Activated naive CD4-positive, alpha-beta T cell treated with anti-CD3 and anti-CD28 coated beads, Interleukin-2, amount 10 ng/mL, durations not matched to agents 7 days and 5 days (primary cell): ENCODE data around the gene SEMA7A.

Source experiments
- CTCF ChIA-PET: fragments of 350-600 bp; sonication (Branson Sonifier 250); formaldehyde crosslinking; loops from one replicate; lab custom pipeline; 2021; ENCODE audit warnings: antibody characterized with exemption; lab: Charles Lee
- DNase-seq: peaks from one replicate; pipeline ENCODE4 v3.0.0-alpha.2; 2020
- H3K27ac Mint-ChIP-seq: one replicate; pipeline ENCODE4 v1.8.0; 2021; ENCODE audit warnings: mild to moderate bottlenecking, moderate library complexity, mixed read lengths
- H3K27me3 Mint-ChIP-seq: one replicate; pipeline ENCODE4 v1.8.0; 2021; ENCODE audit warnings: mild to moderate bottlenecking, mixed read lengths
- H3K36me3 Mint-ChIP-seq: one replicate; pipeline ENCODE4 v1.8.0; 2021; ENCODE audit warnings: mixed read lengths
- H3K4me1 Mint-ChIP-seq: one replicate; pipeline ENCODE4 v1.8.0; 2021; ENCODE audit warnings: mixed read lengths
- H3K4me3 Mint-ChIP-seq: one replicate; pipeline ENCODE4 v1.8.0; 2021; ENCODE audit warnings: mild to moderate bottlenecking, moderate library complexity, mixed read lengths
- H3K9me3 Mint-ChIP-seq: one replicate; pipeline ENCODE4 v1.8.0; 2021; ENCODE audit warnings: mixed read lengths

Gene SEMA7A

GRCh38 chr15:74411686-74412085 is 22.1 kb downstream of the SEMA7A start:
- Mint-ChIP-seq H3K27ac (no peak overlapping the region), H3K4me1 (peaks cover 26% of the 10 kb centered on the region), H3K27me3 (no peaks in the 10 kb centered on the region), H3K4me3 (no peak overlapping the region), H3K36me3 (peaks cover 5% of the 10 kb centered on the region), H3K9me3 (no peaks in the 10 kb centered on the region)
- CTCF ChIA-PET = interaction anchor here (1.6 kb wide), 1 partner anchor 29 kb away, joined by 3 read pairs; no protein-coding TSS in a partner anchor
- no peak for DNase-seq

- CTCF ChIA-PET = interaction anchor here (1.1 kb wide), 1 partner anchor 28 kb away, joined by 4 read pairs; no protein-coding TSS in a partner anchor
- Mint-ChIP-seq H3K36me3 (peaks cover 3% of the 10 kb centered on the region), H3K27me3 (no peaks in the 10 kb centered on the region)
These were observed 23.3 kb downstream of the SEMA7A start for GRCh38 chr15:74410502-74410901.

GRCh38 chr15:74409225-74409624 is 24.5 kb downstream of the SEMA7A start:
- H3K4me3 Mint-ChIP-seq = no peak overlapping the region
- no peak overlapping the region for H3K27ac Mint-ChIP-seq
- peaks cover 8% of the 10 kb centered on the region for H3K4me1 Mint-ChIP-seq
- no peaks in the 10 kb centered on the region for H3K9me3 Mint-ChIP-seq
- CTCF ChIA-PET = interaction anchor here (1.0 kb wide), 1 partner anchor 25 kb away, joined by 4 read pairs; no protein-coding TSS in a partner anchor
- no peaks in the 10 kb centered on the region for H3K27me3 Mint-ChIP-seq
- peaks cover 3% of the 10 kb centered on the region for H3K36me3 Mint-ChIP-seq
- no peak for DNase-seq

More at GRCh38 chr15:74410502-74410901, 23.3 kb downstream of the SEMA7A start:
- Mint-ChIP-seq H3K4me1 (peaks cover 16% of the 10 kb centered on the region), H3K27ac (no peak overlapping the region), H3K4me3 (no peak overlapping the region), H3K9me3 (no peaks in the 10 kb centered on the region)
- DNase-seq = no peak

- Mint-ChIP-seq H3K36me3 (peaks cover 3% of the 10 kb centered on the region), H3K27ac (no peak overlapping the region), H3K9me3 (no peaks in the 10 kb centered on the region), H3K4me3 (no peak overlapping the region), H3K4me1 (peaks cover 11% of the 10 kb centered on the region), H3K27me3 (no peaks in the 10 kb centered on the region)
- CTCF ChIA-PET = interaction anchor here (1.0 kb wide), 1 partner anchor 24 kb away, joined by 4 read pairs; no protein-coding TSS in a partner anchor
- DNase-seq = no peak
These were observed 24.9 kb downstream of the SEMA7A start for GRCh38 chr15:74408815-74409214.

GRCh38 chr15:74408385-74408784 is 25.4 kb downstream of the SEMA7A start:
- H3K27ac Mint-ChIP-seq = no peak overlapping the region
- H3K4me3 Mint-ChIP-seq = no peak overlapping the region
- peaks cover 15% of the 10 kb centered on the region for H3K4me1 Mint-ChIP-seq
- H3K27me3 Mint-ChIP-seq = no peaks in the 10 kb centered on the region
- no peaks in the 10 kb centered on the region for H3K9me3 Mint-ChIP-seq
- no peak for DNase-seq
- CTCF ChIA-PET = no interaction called here
- peaks cover 3% of the 10 kb centered on the region for H3K36me3 Mint-ChIP-seq

GRCh38 chr15:74406992-74407705 is 26.6 kb downstream of the SEMA7A start:
- peak overlapping the region; percentile 69 for H3K27ac Mint-ChIP-seq
- no peaks in the 10 kb centered on the region for H3K27me3 Mint-ChIP-seq
- H3K4me3 Mint-ChIP-seq = no peak overlapping the region

GRCh38 chr15:74406517-74406916 is 27.2 kb downstream of the SEMA7A start:
- Mint-ChIP-seq H3K4me1 (peaks cover 31% of the 10 kb centered on the region), H3K9me3 (no peaks in the 10 kb centered on the region), H3K27me3 (no peaks in the 10 kb centered on the region), H3K36me3 (no peaks in the 10 kb centered on the region), H3K4me3 (no peak overlapping the region), H3K27ac (no peak overlapping the region)
- CTCF ChIA-PET = interaction anchor here (1.8 kb wide), 1 partner anchor 24 kb away, joined by 7 read pairs; no protein-coding TSS in a partner anchor
- DNase-seq = no peak

More at GRCh38 chr15:74406992-74407705, 26.6 kb downstream of the SEMA7A start:
- Mint-ChIP-seq H3K4me1 (peaks cover 25% of the 10 kb centered on the region), H3K36me3 (no peaks in the 10 kb centered on the region), H3K9me3 (no peaks in the 10 kb centered on the region)
- CTCF ChIA-PET = interaction anchor here (1.8 kb wide), 1 partner anchor 25 kb away, joined by 7 read pairs; no protein-coding TSS in a partner anchor
- DNase-seq = no peak

- no peak overlapping the region for H3K27ac Mint-ChIP-seq
- no peak overlapping the region for H3K4me3 Mint-ChIP-seq
- DNase-seq = no peak
- no peaks in the 10 kb centered on the region for H3K36me3 Mint-ChIP-seq
- CTCF ChIA-PET = interaction anchor here (1.8 kb wide), 1 partner anchor 24 kb away, joined by 7 read pairs; no protein-coding TSS in a partner anchor
- peaks cover 38% of the 10 kb centered on the region for H3K4me1 Mint-ChIP-seq
- no peaks in the 10 kb centered on the region for H3K27me3 Mint-ChIP-seq
- H3K9me3 Mint-ChIP-seq = no peaks in the 10 kb centered on the region
These were observed 27.9 kb downstream of the SEMA7A start for GRCh38 chr15:74405823-74406222.

GRCh38 chr15:74403991-74404563 is 29.7 kb downstream of the SEMA7A start:
- CTCF ChIA-PET = interaction anchor here (0.9 to 2.8 kb wide), 4 partner anchors 19 to 35 kb away, joined by 3 to 12 read pairs (median 8); no protein-coding TSS in a partner anchor
- DNase-seq = no peak
- Mint-ChIP-seq H3K36me3 (no peaks in the 10 kb centered on the region), H3K4me1 (peaks cover 55% of the 10 kb centered on the region), H3K27ac (no peak overlapping the region), H3K9me3 (no peaks in the 10 kb centered on the region), H3K27me3 (no peaks in the 10 kb centered on the region), H3K4me3 (no peak overlapping the region)

- no peaks in the 10 kb centered on the region for H3K36me3 Mint-ChIP-seq
- CTCF ChIA-PET = interaction anchor here (0.9 to 2.8 kb wide), 5 partner anchors 18 to 44 kb away, joined by 3 to 12 read pairs (median 4); no protein-coding TSS in a partner anchor
These were observed 30.2 kb downstream of the SEMA7A start for GRCh38 chr15:74403588-74403919.

GRCh38 chr15:74402873-74403587 is 30.7 kb downstream of the SEMA7A start:
- peaks cover 65% of the 10 kb centered on the region for H3K4me1 Mint-ChIP-seq
- peak overlapping the region; percentile 90 for H3K27ac Mint-ChIP-seq
- CTCF ChIA-PET = interaction anchor here (0.7 to 2.8 kb wide), 7 partner anchors 10 to 44 kb away, joined by 3 to 12 read pairs (median 4); no protein-coding TSS in a partner anchor
- H3K9me3 Mint-ChIP-seq = no peaks in the 10 kb centered on the region
- peak; percentile 82 for DNase-seq
- no peaks in the 10 kb centered on the region for H3K36me3 Mint-ChIP-seq
- H3K4me3 Mint-ChIP-seq = no peak overlapping the region
- H3K27me3 Mint-ChIP-seq = no peaks in the 10 kb centered on the region

More at GRCh38 chr15:74403588-74403919, 30.2 kb downstream of the SEMA7A start:
- Mint-ChIP-seq H3K4me1 (peaks cover 60% of the 10 kb centered on the region), H3K27me3 (no peaks in the 10 kb centered on the region), H3K27ac (peak overlapping the region; percentile 90), H3K9me3 (no peaks in the 10 kb centered on the region), H3K4me3 (no peak overlapping the region)
- DNase-seq = no peak

- H3K4me3 Mint-ChIP-seq = no peak overlapping the region
- CTCF ChIA-PET = interaction anchor here (1.1 to 2.8 kb wide), 6 partner anchors 18 to 45 kb away, joined by 3 to 15 read pairs (median 10); no protein-coding TSS in a partner anchor
- no peaks in the 10 kb centered on the region for H3K27me3 Mint-ChIP-seq
- H3K4me1 Mint-ChIP-seq = peaks cover 72% of the 10 kb centered on the region
- no peaks in the 10 kb centered on the region for H3K36me3 Mint-ChIP-seq
- no peaks in the 10 kb centered on the region for H3K9me3 Mint-ChIP-seq
- DNase-seq = no peak
- peak overlapping the region; percentile 90 for H3K27ac Mint-ChIP-seq
These were observed 31.4 kb downstream of the SEMA7A start for GRCh38 chr15:74402337-74402841.

GRCh38 chr15:74400915-74401757 is 32.6 kb downstream of the SEMA7A start:
- Mint-ChIP-seq H3K4me3 (no peak overlapping the region), H3K9me3 (no peaks in the 10 kb centered on the region), H3K27ac (peak overlapping the region; percentile 82), H3K4me1 (peaks cover 79% of the 10 kb centered on the region), H3K27me3 (no peaks in the 10 kb centered on the region), H3K36me3 (no peaks in the 10 kb centered on the region)
- peak; percentile 43 for DNase-seq
- CTCF ChIA-PET = interaction anchor here (1.1 to 2.7 kb wide), 8 partner anchors 13 to 82 kb away, joined by 3 to 15 read pairs (median 4); no protein-coding TSS in a partner anchor
